Neural cell (in vitro differentiated cells): ENCODE data around the gene GRID1. TPM values are rescaled to one million over a fixed set of nuclear protein-coding genes. Genes with fewer than 3 reads are reported as not detected.

Experiments
- H2AFZ ChIP-seq: fragments of 200-600, 300-800 bp; sonication (generic), shearing (Covaris generic); 2 replicates; pipeline ENCODE4 v1.6.0; 2014; ENCODE audit warnings: low read depth, mild to moderate bottlenecking, antibody characterized with exemption, low read length, moderate library complexity
- H3F3A ChIP-seq: fragments of 200-600 bp; shearing (Covaris generic); 2 replicates; pipeline ENCODE4 v1.6.1; 2016; ENCODE audit warnings: mild to moderate bottlenecking, moderate library complexity, mixed read lengths, antibody characterized with exemption, low read length; ENCODE audit not compliant: insufficient read depth, poor library complexity, severe bottlenecking
- H3K27ac ChIP-seq: fragments of 200-600, 300-800 bp; sonication (generic), shearing (Covaris generic); 2 replicates; pipeline ENCODE4 v1.5.1; 2014; ENCODE audit warnings: mild to moderate bottlenecking, low read length, moderate library complexity
- H3K27me3 ChIP-seq: fragments of 300-800, 200-600 bp; sonication (generic), shearing (Covaris generic); 2 replicates; pipeline ENCODE4 v1.6.0; 2014; ENCODE audit warnings: mild to moderate bottlenecking, low read depth, low read length, moderate library complexity; ENCODE audit not compliant: insufficient read depth
- H3K36me3 ChIP-seq: fragments of 300-800, 200-600 bp; sonication (generic), shearing (Covaris generic); 2 replicates; pipeline ENCODE4 v1.5.1; 2014; ENCODE audit warnings: mild to moderate bottlenecking, antibody characterized with exemption, low read length, moderate library complexity; ENCODE audit not compliant: insufficient read depth
- H3K4me2 ChIP-seq: fragments of 300-800, 200-600 bp; sonication (generic), shearing (Covaris generic); 2 replicates; pipeline ENCODE4 v1.6.0; 2014; ENCODE audit warnings: mild to moderate bottlenecking, low read length
- H3K4me3 ChIP-seq: fragments of 300-800, 200-600 bp; sonication (generic), shearing (Covaris generic); 2 replicates; pipeline ENCODE4 v1.5.1; 2014; ENCODE audit warnings: mild to moderate bottlenecking, low read length, moderate library complexity
- H3K79me2 ChIP-seq: fragments of 200-600 bp; shearing (Covaris generic); replicated peaks from 2 replicates; pipeline ENCODE4 v1.6.0; 2014; ENCODE audit warnings: mild to moderate bottlenecking, low read length, moderate library complexity; ENCODE audit not compliant: insufficient read depth
- H3K9ac ChIP-seq: fragments of 300-800, 200-600 bp; sonication (generic), shearing (Covaris generic); 2 replicates; pipeline ENCODE4 v1.6.1; 2016; ENCODE audit warnings: mild to moderate bottlenecking, low read length, mixed read lengths
- H3K9me2 ChIP-seq: fragments of 200-600 bp; shearing (Covaris generic); 2 replicates; pipeline ENCODE4 v1.6.1; 2016; ENCODE audit warnings: mild to moderate bottlenecking, low read length, mixed read lengths; ENCODE audit not compliant: insufficient read depth
- H3K9me3 ChIP-seq: fragments of 200-600, 300-800 bp; sonication (generic), shearing (Covaris generic); 2 replicates; pipeline ENCODE4 v1.6.1; 2016; ENCODE audit warnings: mild to moderate bottlenecking, mixed run types, low read length, moderate library complexity, mixed read lengths
- H4K20me1 ChIP-seq: fragments of 200-600 bp; shearing (Covaris generic); 2 replicates; pipeline ENCODE4 v1.6.1; 2016; ENCODE audit warnings: mild to moderate bottlenecking, mixed run types; ENCODE audit not compliant: insufficient read depth
- EP300 ChIP-seq: fragments of 450-650 bp; conservative IDR thresholded peaks from 2 replicates; pipeline ENCODE4 v1.6.1; 2014; ENCODE audit warnings: antibody characterized with exemption, mild to moderate bottlenecking, moderate library complexity; ENCODE audit not compliant: poor library complexity, severe bottlenecking
- EZH2 ChIP-seq: fragments of 200-600, 300-800 bp; shearing (Covaris generic), sonication (generic); IDR thresholded peaks from 2 replicates; pipeline ENCODE4 v1.6.1; 2014; ENCODE audit warnings: antibody characterized with exemption, low read length, borderline replicate concordance, mild to moderate bottlenecking; ENCODE audit not compliant: insufficient read depth, poor library complexity, severe bottlenecking
- MXI1 ChIP-seq: fragments of 450-650 bp; conservative IDR thresholded peaks from 2 replicates; pipeline ENCODE4 v1.6.1; 2014; ENCODE audit warnings: antibody characterized with exemption, mild to moderate bottlenecking; ENCODE audit not compliant: poor library complexity, severe bottlenecking
- POLR2AphosphoS5 ChIP-seq: IDR thresholded peaks from 2 replicates; pipeline ENCODE4 v1.6.1; 2012
- RAD21 ChIP-seq: fragments of 450-650 bp; conservative IDR thresholded peaks from 2 replicates; pipeline ENCODE4 v1.6.1; 2014; ENCODE audit warnings: antibody characterized with exemption, mild to moderate bottlenecking, moderate library complexity
- REST ChIP-seq: IDR thresholded peaks from 2 replicates; pipeline ENCODE4 v1.6.1; 2012; ENCODE audit warnings: borderline replicate concordance
- SMC3 ChIP-seq: fragments of 450-650 bp; conservative IDR thresholded peaks from 2 replicates; pipeline ENCODE4 v1.6.1; 2014; ENCODE audit warnings: antibody characterized with exemption, mild to moderate bottlenecking, moderate library complexity; ENCODE audit not compliant: poor library complexity
- TAF1 ChIP-seq: IDR thresholded peaks from 2 replicates; pipeline ENCODE4 v1.6.1; 2012; ENCODE audit warnings: low read depth
- polyA plus RNA-seq: library from polyadenylated mRNA; depleted of rRNA; stranded (reverse); fragments of >200 nt; gene quantifications from 2 replicates; pipeline ENCODE4 v1.2.3, GENCODE V29; 2014
- TF ChIP-seq, protein P1 (sequence below): fragments of 450-650 bp; IDR thresholded peaks from 2 replicates; pipeline ENCODE4 v1.5.1; 2014; ENCODE audit warnings: antibody characterized with exemption, mild to moderate bottlenecking, moderate library complexity; ENCODE audit not compliant: poor library complexity, severe bottlenecking

GRID1 gene
- polyA plus RNA-seq, 1 donor from 2014 or later: 7.3 TPM

GRCh38 chr10:86341361-86341811 is 25.2 kb downstream of the GRID1 start:
- H4K20me1 ChIP-seq: no peaks in the 10 kb centered on the region
- H3K9ac ChIP-seq: no peak overlapping the region
- H3F3A ChIP-seq: no peaks in the 10 kb centered on the region
- no peaks in the 10 kb centered on the region for H3K9me3 ChIP-seq
- no peak overlapping the region for H3K27ac ChIP-seq
- no peaks in the 10 kb centered on the region for H3K9me2 ChIP-seq
- no peak overlapping the region for H3K4me2 ChIP-seq
- TF ChIP-seq RAD21 (no peak), TAF1 (no peak), EZH2 (no peak), POLR2AphosphoS5 (no peak), MXI1 (no peak), REST (no peak), SMC3 (no peak), EP300 (no peak)
- TF ChIP-seq, protein P1, sequence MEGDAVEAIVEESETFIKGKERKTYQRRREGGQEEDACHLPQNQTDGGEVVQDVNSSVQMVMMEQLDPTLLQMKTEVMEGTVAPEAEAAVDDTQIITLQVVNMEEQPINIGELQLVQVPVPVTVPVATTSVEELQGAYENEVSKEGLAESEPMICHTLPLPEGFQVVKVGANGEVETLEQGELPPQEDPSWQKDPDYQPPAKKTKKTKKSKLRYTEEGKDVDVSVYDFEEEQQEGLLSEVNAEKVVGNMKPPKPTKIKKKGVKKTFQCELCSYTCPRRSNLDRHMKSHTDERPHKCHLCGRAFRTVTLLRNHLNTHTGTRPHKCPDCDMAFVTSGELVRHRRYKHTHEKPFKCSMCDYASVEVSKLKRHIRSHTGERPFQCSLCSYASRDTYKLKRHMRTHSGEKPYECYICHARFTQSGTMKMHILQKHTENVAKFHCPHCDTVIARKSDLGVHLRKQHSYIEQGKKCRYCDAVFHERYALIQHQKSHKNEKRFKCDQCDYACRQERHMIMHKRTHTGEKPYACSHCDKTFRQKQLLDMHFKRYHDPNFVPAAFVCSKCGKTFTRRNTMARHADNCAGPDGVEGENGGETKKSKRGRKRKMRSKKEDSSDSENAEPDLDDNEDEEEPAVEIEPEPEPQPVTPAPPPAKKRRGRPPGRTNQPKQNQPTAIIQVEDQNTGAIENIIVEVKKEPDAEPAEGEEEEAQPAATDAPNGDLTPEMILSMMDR: no peak
- no peaks in the 10 kb centered on the region for H3K36me3 ChIP-seq
- H3K79me2 ChIP-seq: no peaks in the 10 kb centered on the region
- no peak overlapping the region for H3K4me3 ChIP-seq
- H2AFZ ChIP-seq: no peak overlapping the region
- no peaks in the 10 kb centered on the region for H3K27me3 ChIP-seq

DNA sequence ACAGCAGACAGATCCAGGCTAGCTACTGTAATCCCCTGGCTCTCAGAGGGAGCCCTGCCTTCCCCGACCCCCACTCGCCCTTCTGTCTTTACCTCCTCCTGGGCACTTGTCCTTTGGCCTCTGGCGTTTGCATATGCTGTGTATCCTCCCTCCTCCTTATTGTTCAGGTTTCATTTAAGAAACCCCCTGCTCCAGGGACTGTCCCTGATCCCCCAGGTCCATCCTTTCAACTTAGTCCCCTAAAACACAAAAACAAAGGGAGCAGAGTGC is 25.7 kb downstream of the GRID1 start:
- Histone ChIP-seq H3K9me3 (no peaks in the 10 kb centered on the region), H3K36me3 (no peaks in the 10 kb centered on the region), H3K79me2 (no peaks in the 10 kb centered on the region), H4K20me1 (no peaks in the 10 kb centered on the region), H3K4me2 (no peak overlapping the region), H3K9me2 (no peaks in the 10 kb centered on the region), H3K4me3 (no peak overlapping the region), H3K9ac (no peak overlapping the region), H3K27me3 (no peaks in the 10 kb centered on the region), H2AFZ (no peak overlapping the region), H3F3A (no peaks in the 10 kb centered on the region), H3K27ac (no peak overlapping the region)
- TF ChIP-seq TAF1 (no peak), MXI1 (no peak), REST (no peak), EP300 (no peak), POLR2AphosphoS5 (no peak), EZH2 (no peak), RAD21 (no peak), SMC3 (no peak)
- TF ChIP-seq, protein P1: no peak
